ENCODE results near the gene BACH2. TPM values are rescaled to one million over a fixed set of nuclear protein-coding genes. Genes with fewer than 3 reads are reported as not detected.

BACH2 gene
- total RNA-seq, 4 donors from 2014 or later = 4.2 to 9.8 (median 5.8) TPM

GRCh38 chr6:90151576-90152422 lies 144.8 kb downstream of the BACH2 start:
- H3K4me3 ChIP-seq = no peak overlapping the region
- peaks cover 0 to 45% (median 39%) of the 10 kb centered on the region in 4 donors for H3K4me1 ChIP-seq
- intact Hi-C loops (cut with DNase I) = no loop called here
- H3K36me3 ChIP-seq = no peaks in the 10 kb centered on the region
- no peak for DNase-seq (ENCODE audit: extremely low spot score)
- H3K27me3 ChIP-seq = no peaks in the 10 kb centered on the region
- TF ChIP-seq CTCF (IDR thresholded peaks at IDR 0.05) (no peak), POLR2AphosphoS5 (IDR thresholded peaks at IDR 0.05) (no peak), EP300 (IDR thresholded peaks at IDR 0.05) (no peak), POLR2A (IDR thresholded peaks at IDR 0.05; ENCODE audit: low read depth) (no peak)
- 81% methylated on average over 4 of the region's 4 CpGs for WGBS
- no peak overlapping the region for H3K27ac ChIP-seq (replicated peaks in 1 of 4)
- no peaks in the 10 kb centered on the region for H3K9me3 ChIP-seq

GRCh38 chr6:90149280-90149679 lies 147.4 kb downstream of the BACH2 start:
- Histone ChIP-seq H3K27me3 (no peaks in the 10 kb centered on the region), H3K27ac (replicated peaks in 1 of 4) (no peak overlapping the region), H3K4me1 (peaks cover 0 to 25% (median 18%) of the 10 kb centered on the region in 4 donors), H3K9me3 (no peaks in the 10 kb centered on the region), H3K36me3 (no peaks in the 10 kb centered on the region), H3K4me3 (no peak overlapping the region)
- WGBS = 91% methylated on average over 3 of the region's 3 CpGs
- intact Hi-C loops (cut with DNase I) = no loop called here
- no peak for DNase-seq (ENCODE audit: extremely low spot score)
- TF ChIP-seq POLR2AphosphoS5 (IDR thresholded peaks at IDR 0.05) = no peak
- TF ChIP-seq CTCF (IDR thresholded peaks at IDR 0.05) = no peak
- no peak for TF ChIP-seq EP300 (IDR thresholded peaks at IDR 0.05)

- H3K9me3 ChIP-seq = no peaks in the 10 kb centered on the region
- intact Hi-C loops (cut with DNase I) = no loop called here
- WGBS = 95% methylated on average over 5 of the region's 5 CpGs
- H3K4me3 ChIP-seq = no peak overlapping the region
- no peak for DNase-seq (ENCODE audit: extremely low spot score)
- H3K36me3 ChIP-seq = no peaks in the 10 kb centered on the region
- peaks cover 0 to 20% (median 14%) of the 10 kb centered on the region in 4 donors for H3K4me1 ChIP-seq
- H3K27ac ChIP-seq (replicated peaks in 1 of 4) = no peak overlapping the region
- no peaks in the 10 kb centered on the region for H3K27me3 ChIP-seq
- TF ChIP-seq CTCF (IDR thresholded peaks at IDR 0.05) = no peak
- no peak for TF ChIP-seq EP300 (IDR thresholded peaks at IDR 0.05)
- TF ChIP-seq POLR2A (IDR thresholded peaks at IDR 0.05; ENCODE audit: low read depth) = no peak
- no peak for TF ChIP-seq POLR2AphosphoS5 (IDR thresholded peaks at IDR 0.05)
Observed at GRCh38 chr6:90148867-90149266, 147.8 kb downstream of the BACH2 start.

- WGBS = 84% methylated on average over 13 of the region's 13 CpGs
- H3K27me3 ChIP-seq = no peaks in the 10 kb centered on the region
- intact Hi-C loops (cut with DNase I) = no loop called here
- H3K4me3 ChIP-seq = no peak overlapping the region
- no peak for DNase-seq (ENCODE audit: extremely low spot score)
- no peak for TF ChIP-seq CTCF (IDR thresholded peaks at IDR 0.05)
- no peak for TF ChIP-seq EP300 (IDR thresholded peaks at IDR 0.05)
- no peak for TF ChIP-seq POLR2AphosphoS5 (IDR thresholded peaks at IDR 0.05)
- no peak for TF ChIP-seq POLR2A (IDR thresholded peaks at IDR 0.05; ENCODE audit: low read depth)
- no peaks in the 10 kb centered on the region for H3K36me3 ChIP-seq
- peaks cover 0 to 10% (median 4%) of the 10 kb centered on the region in 4 donors for H3K4me1 ChIP-seq
- no peak overlapping the region for H3K27ac ChIP-seq (replicated peaks in 1 of 4)
- H3K9me3 ChIP-seq = no peaks in the 10 kb centered on the region
Observed at GRCh38 chr6:90146921-90147649, 149.6 kb downstream of the BACH2 start.
